NCI-H2227 (cell line): ENCODE data around the gene MSRB1.
A peak's percentile ranks its signal among the peaks of the same experiment; 100 is the strongest.

Source experiments
- DNase-seq: peaks from one replicate; lab custom pipeline; 2025; ENCODE audit not compliant: unreplicated experiment; lab: John Stamatoyannopoulos, UW

MSRB1 gene, protein sequence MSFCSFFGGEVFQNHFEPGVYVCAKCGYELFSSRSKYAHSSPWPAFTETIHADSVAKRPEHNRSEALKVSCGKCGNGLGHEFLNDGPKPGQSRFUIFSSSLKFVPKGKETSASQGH

DNA sequence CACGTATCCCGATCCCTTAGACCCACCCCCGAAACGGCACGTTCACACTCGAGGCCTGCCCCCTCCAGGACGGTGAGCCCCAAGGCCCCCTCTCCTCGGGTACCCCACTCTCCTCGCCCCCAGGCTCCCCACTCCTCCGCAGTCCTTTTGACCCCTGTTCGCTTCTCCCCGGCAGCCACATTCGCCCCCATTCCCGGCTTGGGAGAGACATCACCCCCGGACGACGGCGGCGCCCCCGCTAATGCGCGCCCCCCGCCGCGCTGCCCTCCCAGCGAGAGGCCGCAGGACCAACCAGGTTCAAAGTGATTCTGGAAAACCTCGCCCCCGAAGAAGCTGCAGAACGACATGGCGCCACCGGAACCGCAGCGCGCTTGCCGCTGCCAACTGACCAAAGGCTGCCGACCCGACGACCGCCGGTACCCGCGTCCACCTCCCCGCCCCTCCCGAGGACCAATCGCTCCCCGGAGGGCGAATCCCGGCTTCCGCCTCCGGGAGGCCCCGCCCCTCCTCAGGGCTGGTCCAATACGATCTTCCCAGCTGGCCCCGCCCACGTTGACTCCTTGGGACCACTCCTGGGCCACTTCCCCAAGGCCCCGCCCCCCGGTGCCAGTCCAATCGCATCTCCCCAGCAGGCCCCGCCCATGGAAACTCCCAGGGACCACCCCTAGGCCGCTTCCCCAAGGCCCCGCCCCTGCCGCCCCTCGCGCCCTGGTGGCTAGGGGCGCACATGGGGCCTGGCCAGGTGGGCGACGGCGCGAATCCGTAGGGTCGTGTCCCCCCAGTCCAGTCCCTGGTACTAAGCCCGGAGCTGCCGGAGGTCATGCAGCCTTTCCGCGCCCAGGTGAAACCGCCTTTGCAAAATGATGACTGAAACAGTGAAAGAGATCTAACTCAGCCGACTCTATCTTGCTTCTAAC lies at the start of gene MSRB1:
MSRB1 (minus strand) TSS at position 390 of the 917 bp plus-strand sequence; CDS start at position 347, 43 bp downstream.
- peak; percentile 100 for DNase-seq

DNA sequence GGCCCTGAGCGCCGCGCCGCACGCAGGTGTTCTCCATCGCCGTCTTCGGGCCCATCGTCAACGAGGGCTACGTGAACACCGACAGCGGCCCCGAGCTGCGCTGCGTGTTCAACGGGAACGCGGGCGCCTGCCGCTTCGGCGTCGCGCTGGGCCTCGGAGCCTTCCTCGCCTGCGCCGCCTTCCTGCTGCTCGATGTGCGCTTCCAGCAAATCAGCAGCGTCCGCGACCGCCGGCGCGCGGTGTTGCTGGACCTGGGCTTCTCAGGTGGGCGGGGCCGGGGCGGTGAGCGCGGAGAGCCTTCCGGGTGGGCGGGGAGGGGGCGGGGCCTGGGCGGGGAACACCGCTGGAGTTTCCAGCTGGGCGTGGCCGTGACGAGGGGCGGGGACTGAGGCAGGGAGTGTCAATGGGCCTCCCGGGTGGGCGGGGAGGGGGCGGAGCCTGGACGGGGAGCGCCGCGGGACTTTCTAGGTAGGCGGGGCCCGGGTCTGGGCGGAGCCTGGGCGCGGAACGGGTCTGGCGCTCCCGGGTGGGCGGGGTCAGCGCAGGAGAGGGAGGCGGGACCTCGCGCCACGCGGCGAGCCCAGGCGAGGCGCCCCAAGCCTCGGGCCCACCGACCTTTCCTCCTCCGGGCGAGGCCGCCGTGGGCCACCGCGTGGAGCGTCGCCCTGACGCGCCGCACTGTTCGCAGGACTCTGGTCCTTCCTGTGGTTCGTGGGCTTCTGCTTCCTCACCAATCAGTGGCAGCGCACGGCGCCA lies 49.1 kb upstream of the MSRB1 start:
- DNase-seq, result no peak

DNA sequence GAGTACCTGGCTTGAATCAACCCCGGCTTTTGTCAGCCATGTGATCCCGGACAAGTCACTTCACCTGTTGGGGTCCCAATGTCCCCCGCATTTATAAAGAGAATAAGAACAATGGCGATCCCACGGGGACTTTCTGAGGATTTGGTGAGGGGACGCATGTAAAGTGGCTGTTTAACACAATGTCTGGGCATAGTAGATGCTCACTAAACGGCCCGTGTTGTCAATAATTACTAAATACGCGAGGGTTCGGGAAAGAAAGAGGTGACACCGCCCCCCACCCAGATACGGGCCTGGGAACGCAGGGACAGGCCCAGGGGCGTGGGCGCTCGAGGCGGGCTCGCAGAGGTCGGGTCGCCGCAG lies 48.6 kb upstream of the MSRB1 start:
- DNase-seq, result no peak

DNA sequence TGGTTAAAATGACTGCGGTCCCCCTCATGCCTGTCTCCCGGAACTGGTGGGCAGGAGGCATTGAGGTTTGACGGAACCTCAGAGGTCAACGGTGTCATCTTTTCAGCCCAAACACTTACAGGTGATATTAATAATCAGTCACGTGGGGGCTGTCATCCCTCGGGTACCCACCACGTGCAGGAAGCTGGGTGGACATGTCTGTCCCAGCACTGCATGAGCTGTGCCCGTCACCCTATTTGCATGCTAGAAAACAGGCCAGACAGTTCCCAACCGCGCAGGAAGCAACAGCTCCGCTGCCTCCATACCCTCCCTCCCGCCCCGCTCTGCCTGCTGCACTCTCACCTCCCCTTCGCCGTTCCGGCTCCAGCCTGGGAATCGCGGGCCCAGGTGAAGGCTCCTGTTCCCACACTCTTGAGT lies 48.1 kb upstream of the MSRB1 start:
- no peak for DNase-seq

DNA sequence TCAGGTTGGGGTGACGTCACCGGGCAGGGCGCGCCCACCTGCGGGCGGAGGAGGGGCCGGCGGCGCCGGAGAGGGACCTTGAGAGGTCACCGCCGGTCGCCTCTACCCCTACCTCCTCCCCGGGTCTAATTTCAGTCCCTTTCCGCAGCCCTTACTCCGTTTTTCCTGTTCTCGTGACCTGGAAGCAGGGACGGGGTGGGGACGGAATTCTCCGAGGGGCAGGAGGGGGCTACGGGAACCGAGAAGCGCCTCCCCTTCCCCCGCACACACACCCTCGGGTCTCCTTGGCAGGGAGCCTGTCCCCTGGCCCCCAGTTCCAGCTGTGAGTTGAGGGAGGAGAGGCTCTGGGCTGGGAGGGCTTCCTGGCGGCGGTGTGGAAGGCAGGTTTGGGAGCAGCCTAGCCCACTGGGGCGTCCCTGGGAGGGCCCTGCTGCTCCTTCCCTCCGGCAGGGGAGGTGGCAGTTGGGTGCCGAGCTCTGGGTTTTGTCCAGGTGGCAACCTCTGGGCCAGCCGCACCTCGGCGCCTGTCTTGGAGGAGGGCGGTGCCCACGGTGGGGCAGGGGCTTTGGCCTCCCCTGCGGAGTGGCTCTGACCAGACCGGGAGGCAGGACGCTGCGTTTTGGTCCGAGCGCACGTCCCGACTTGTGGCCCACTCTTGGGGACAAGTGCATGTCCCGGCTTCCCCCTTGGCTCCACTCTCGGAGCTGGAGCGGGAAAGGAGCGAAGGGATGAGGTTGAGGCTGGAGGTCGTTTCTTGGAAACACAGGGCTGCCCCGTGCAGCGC lies 47.5 kb upstream of the MSRB1 start:
- DNase-seq, result peak; percentile 76

DNA sequence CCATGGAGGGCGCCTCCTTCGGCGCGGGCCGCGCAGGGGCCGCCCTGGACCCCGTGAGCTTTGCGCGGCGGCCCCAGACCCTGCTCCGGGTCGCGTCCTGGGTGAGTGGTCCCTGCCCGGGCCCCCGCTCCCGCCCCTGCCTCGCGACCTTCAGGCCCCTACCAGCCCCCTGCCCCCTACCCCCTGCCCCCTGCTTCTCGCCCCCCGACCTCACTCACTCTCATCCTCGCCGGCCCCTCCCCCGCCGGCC lies 47.0 kb upstream of the MSRB1 start:
- no peak for DNase-seq

DNA sequence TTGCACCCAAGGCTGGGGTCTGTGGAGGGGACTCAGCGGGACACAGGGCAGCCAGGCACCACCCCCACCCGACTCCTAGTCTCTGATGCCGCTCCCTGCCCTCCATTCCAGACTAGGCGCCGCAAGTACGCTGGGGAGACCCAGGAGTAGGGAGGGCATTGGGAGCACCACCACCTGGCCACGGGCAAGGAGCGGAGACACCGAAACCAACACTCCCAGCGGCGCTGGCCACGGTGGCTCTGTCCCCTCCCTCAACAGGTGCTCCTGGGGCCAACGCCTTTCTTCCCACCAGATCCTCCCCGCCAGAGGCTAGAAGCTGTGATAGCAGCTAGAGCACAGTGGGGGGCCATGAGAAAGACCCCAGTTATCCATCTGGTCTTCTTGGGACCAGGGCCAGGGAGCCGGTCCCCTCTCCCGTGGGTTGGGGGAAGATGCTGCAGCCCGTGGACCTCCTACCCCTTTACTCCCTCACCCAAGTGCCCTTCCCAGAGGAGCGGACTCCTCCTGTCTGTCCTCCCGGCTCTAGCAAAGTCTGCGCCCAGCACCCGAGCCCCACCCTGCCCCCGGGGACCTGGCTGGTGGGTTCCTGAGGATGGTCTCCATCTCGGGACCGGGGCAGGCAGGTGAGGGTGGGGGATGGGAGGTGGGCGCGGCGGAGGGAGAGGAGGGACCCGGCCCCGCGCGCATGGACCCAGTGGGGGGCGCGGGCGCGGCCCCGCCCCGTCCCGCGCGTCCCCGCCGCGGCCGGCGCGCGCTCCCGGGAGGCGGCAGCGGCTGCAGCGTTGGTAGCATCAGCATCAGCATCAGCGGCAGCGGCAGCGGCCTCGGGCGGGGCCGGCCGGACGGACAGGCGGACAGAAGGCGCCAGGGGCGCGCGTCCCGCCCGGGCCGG lies 46.5 kb upstream of the MSRB1 start, which contains the start of gene SYNGR3:
SYNGR3 (plus strand) TSS at position 762 of the 892 bp plus-strand sequence. CDS start 133 bp downstream, outside the sequence.
- DNase-seq, result peak; percentile 69

DNA sequence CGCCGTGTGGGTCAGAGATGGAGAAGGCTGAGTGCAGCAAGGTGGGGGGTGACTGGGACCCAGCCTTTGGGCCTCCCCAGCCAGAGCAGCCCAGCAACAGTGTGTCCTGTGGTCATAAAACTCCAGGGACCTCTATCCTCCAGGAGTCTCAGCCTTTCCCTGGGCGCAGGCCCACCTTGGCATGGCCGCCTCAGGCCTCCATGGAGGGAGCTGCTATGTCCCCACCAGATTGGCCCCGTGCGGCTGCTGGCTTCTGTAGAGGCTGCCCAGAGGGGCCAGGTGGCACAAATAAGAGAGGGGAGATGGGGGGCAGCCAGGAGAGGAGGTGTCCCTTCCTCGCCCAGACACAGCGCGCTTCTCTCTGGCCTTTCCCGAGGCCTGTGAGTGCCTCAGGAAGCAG lies 44.2 kb upstream of the MSRB1 start:
- DNase-seq, result no peak

DNA sequence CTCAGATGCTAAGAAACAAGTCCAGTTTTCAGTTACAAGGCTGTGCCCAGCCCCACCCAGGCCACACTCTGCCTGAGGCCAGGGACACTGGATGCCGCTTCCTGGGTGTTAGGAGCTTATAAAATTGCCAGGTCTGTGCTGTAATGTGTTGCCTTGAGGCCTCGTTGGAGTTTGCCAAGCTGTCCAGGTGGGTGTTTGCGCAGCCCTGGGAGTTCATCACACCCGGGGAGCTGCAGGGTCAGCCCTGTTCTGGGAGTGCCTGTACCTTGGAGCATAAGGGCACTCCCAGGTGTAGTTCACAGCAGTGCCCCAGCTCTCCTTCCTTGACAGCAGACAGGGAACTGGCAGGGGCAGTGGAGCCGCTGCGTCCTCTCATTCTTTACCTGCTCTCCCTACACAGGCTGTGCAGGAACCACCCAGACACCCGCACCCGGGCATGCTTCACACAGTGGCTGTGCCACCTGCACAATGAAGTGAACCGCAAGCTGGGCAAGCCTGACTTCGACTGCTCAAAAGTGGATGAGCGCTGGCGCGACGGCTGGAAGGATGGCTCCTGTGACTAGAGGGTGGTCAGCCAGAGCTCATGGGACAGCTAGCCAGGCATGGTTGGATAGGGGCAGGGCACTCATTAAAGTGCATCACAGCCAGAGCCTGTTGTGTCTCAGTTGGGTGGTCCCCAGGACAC lies 42.6 kb upstream of the MSRB1 start:
- DNase-seq, result no peak

DNA sequence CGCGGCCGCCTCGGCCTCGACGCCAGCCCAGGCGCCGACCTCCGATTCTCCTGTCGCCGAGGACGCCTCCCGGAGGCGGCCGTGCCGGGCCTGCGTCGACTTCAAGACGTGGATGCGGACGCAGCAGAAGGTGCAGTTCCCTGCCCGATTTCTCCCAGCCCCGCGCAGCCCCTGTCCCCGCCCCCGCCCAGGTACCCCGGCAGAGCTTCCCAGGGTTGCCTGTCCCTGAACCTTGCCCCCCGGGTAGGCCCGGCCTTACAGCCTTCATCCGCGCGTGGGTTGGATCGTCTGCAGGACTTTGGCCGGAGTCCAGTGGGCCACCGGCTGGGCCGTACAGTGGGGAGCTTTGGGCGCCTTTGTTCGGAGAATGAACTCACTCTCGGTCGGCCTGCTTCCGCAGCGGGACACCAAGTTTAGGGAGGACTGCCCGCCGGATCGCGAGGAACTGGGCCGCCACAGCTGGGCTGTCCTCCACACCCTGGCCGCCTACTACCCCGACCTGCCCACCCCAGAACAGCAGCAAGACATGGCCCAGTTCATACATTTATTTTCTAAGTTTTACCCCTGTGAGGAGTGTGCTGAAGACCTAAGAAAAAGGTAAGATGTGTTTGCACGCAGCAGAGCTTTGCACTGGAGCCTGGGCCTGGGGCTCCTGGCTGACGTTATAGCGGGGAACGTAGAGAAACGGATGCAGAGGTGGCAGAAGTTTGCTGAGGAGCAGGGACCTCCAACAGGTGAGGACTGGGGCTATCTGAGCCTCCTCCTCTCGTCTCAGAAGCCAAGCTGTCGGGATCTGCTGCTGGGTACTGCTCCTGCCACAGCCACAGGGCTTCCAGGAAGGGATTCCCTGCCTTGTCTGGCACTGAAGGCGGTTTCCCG lies 41.6 kb upstream of the MSRB1 start:
- DNase-seq, result no peak

DNA sequence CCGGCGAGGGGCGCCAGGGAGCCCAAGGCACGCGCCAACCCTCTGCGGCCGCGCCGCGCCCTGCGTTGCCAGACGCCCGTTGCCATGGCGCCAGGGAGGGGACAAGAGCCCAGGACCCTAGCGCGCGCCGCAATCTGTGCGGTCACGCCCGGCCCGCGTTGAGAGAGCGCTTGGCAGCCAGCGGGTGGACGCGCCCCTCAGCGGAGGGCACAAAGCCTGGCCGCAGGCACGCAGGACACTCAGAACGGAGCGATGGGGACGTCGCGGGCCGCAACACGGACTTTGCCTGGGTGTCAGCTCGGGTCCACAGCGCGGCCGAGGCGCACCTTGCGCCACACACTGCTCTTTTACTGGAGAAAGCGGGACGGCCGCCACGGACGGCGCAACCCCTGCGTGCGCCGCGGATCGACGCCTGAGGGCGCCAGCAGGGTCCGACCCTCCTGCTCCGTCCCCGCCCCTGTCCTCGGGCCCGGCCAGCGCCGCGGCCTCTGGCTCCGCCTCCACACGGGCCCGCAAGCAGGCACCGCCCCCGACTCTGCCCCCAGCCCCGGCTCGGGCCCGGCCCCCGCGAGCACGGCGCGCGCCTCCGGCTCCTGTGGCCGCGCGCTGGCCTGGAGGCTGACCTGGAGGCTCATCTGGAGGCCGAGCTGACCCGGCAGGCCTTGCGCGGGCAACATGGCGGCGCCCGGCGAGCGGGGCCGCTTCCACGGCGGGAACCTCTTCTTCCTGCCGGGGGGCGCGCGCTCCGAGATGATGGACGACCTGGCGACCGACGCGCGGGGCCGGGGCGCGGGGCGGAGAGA lies 40.7 kb upstream of the MSRB1 start, which contains the start of gene GFER:
GFER (plus strand) TSS at position 650 of the 803 bp plus-strand sequence; CDS start at position 676, 26 bp downstream.
- peak; percentile 97 for DNase-seq

DNA sequence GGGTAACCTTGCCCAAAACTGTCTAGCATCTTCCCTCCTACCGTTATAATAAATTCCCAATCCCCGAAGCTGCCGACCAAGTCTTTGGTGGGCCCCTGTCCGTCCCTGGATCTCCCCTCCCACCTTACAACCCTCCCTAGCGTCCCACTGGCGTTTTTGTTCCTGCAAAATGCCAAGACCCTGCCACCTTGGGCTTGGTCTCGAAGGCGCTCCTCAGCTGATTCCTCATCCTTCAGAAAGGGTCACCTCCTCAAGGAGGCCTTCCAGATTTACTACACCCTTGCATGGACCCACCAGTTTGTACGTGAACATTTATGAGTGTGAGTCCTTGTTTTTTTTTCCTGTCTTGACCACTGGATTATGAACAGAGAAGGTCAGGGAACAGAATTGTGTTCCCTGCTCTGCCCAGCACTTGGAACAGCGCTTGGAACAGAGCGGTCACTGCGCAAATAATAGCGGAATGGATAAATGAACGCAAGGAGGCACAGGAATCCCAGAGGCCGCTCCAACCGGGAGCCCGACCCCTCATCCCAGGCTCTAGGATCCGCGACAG lies 40.1 kb upstream of the MSRB1 start:
- no peak for DNase-seq

DNA sequence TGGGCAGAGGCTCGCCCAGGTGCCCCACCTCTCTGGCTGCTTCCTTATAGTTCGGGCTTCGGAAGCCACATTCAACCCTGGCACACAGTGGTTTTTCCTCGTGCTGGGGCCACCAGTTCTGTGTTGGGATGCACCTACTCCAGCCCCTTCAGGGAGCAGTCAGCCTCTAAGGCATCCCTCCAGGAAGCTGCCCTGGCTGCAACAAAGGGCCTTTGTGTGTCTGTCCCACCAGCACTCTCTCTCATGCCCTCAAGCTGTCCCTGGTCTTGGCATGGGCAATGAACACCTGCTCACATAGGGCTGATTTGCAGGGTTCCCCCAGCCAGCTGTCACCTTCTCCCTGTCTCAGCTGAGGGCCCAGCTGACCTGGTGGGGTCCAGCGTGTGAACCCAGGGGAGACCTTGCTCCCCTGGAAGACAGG lies 39.0 kb upstream of the MSRB1 start:
- DNase-seq, result no peak

DNA sequence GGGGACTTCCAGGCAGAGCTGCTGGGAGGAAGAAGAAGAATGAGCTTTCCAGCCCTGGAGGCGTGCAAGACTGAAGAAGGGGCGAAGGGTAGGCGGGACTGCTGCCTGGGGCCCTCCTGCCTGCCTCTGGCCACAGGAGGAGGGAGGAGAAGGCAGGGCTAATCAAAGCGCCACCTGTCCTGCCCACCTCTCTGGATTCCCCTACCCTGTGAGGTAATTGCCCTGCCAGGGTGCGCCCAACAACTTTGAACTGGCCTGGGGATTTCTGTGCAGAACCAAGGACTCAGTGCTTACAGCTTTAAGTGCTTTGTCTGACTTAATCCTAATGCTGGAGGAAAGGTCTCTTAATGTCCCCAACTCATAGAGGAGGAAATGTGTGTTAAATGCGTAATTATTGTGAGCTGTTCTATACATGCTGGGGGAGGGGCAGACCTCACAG lies 38.4 kb upstream of the MSRB1 start, which contains the start of gene NOXO1:
NOXO1 (minus strand) TSS at position 72 of the 439 bp plus-strand sequence. CDS start 290 bp downstream, outside the sequence.
- peak; percentile 48 for DNase-seq

DNA sequence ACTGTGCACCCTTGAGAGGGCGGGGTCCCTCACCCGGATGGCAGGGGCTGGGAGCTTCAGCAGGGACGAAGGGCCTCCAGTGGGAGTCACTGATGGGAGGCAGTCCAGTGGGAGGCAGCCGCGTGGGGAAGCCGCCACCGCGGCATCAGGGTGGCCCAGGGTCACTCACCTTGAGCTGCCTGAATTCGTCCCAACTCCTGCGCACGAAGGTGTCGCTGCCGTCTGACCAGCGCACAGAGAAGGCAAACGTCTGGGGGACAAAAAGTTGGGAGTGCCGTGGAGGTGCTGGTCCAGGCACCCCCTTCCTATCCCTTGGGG lies 37.7 kb upstream of the MSRB1 start:
- no peak for DNase-seq

DNA sequence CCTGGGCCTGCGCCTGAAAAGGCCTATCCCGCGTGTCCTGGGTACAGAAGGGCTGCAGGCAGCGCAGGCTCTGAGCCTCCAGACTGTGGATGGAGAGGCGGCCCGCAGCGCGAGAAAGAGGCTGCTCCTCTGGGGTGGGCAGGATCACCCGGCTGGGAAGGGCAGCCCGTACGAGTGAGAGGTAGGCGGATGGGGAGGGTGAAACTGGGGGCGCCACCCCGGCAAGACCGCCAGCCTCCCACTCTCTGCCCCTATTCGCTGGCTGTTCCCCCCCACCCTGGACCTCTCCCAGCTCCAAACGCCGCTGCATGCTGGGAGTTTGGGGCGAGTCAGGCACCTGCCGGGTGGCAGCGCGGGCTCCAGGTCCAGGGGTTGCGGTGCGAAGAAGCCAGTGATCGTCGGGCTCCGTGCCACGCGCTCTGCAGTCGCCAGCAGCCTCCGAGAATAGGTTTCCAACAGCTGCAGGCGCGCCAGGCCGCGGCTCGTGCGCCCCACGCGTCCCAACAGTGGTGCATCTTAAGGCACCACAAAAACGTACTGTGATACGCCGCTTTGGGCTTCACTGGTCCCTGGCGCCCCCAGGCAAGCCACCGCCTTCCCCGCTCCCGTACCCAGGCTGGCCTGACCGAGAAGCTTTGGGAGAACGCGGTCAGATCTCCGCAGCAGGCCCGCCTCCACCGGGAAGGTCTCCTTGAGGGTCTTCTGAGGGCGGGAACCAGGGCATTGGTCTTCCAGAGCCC lies 37.2 kb upstream of the MSRB1 start:
- no peak for DNase-seq
